GM23338 (cell line): ENCODE results near the gene AIFM2.

ENCODE experiments used
- CREB1 ChIP-seq: fragments of 250-450 bp; sonication (Bioruptor Pico); IDR thresholded peaks from 2 replicates; pipeline ENCODE4 v1.5.0; 2020; ENCODE audit warnings: low read depth, mild to moderate bottlenecking, moderate library complexity
- CTCF ChIP-seq, 2 experiments: fragments of 200-600 bp in 1 of 2; sonication (generic) in 1 of 2; conservative IDR thresholded peaks; 2 replicates each; pipeline versions ENCODE4 v1.5.1 to v1.6.1; 2016 to 2017; ENCODE audit warnings: antibody characterized with exemption in 2 of 2, low read depth in 2 of 2, mild to moderate bottlenecking in 2 of 2, moderate library complexity in 1 of 2
- EZH2 ChIP-seq: fragments of 200-600 bp; sonication (generic); IDR thresholded peaks from one replicate; pipeline ENCODE4 v1.8.0; 2017; ENCODE audit warnings: antibody characterized with exemption, mild to moderate bottlenecking, low read depth; ENCODE audit not compliant: unreplicated experiment
- EZH2phosphoT487 ChIP-seq: fragments of 200-600 bp; sonication (generic); IDR thresholded peaks from one replicate; pipeline ENCODE4 v1.8.1; 2018; ENCODE audit warnings: antibody characterized with exemption; ENCODE audit not compliant: unreplicated experiment
- POLR2AphosphoS5 ChIP-seq: IDR thresholded peaks from 2 replicates; pipeline ENCODE4 v1.6.1; 2016; ENCODE audit warnings: antibody characterized with exemption, low read depth

- TF ChIP-seq EZH2 (no peak), POLR2AphosphoS5 (no peak), CTCF (conservative IDR thresholded peaks at IDR 0.05; ENCODE audit: low read depth in 2 of 2) (no peak), EZH2phosphoT487 (no peak), CREB1 (CRISPR knock-in tag) (no peak)
Measured at GRCh38 chr10:70093335-70093944, 39.2 kb downstream of the AIFM2 start.
